Muscle of leg (tissue), 11 donors: ENCODE measurements around the gene SCAMP5. TPM values are rescaled to one million over a fixed set of nuclear protein-coding genes. Genes with fewer than 3 reads are reported as not detected.

Experiments used
- DNase-seq: peaks from one replicate; pipeline ENCODE4 v3.0.0; 2013
- H3K27ac ChIP-seq: one replicate; pipeline ENCODE4 v1.5.1; 2013; ENCODE audit warnings: mild to moderate bottlenecking, low read length, control low read depth
- H3K27me3 ChIP-seq: one replicate; pipeline ENCODE4 v1.6.1; 2013; ENCODE audit warnings: low read length; ENCODE audit not compliant: control insufficient read depth, insufficient read depth
- H3K36me3 ChIP-seq: one replicate; pipeline ENCODE4 v1.6.1; 2013; ENCODE audit warnings: low read length; ENCODE audit not compliant: control insufficient read depth, insufficient read depth
- H3K4me1 ChIP-seq: one replicate; pipeline ENCODE4 v1.6.1; 2013; ENCODE audit warnings: low read length; ENCODE audit not compliant: control insufficient read depth, insufficient read depth
- H3K4me3 ChIP-seq: one replicate; pipeline ENCODE4 v1.5.1; 2013; ENCODE audit warnings: low read length, control low read depth
- H3K9me3 ChIP-seq: replicated peaks from 2 replicates; pipeline ENCODE4 v1.6.1; 2013; ENCODE audit warnings: low read depth, low read length; ENCODE audit not compliant: control insufficient read depth
- WGBS: methylation state at CpG from one replicate; pipeline ENCODE4 v1.1.5; 2013; ENCODE audit warnings: missing lambda C conversion rate; ENCODE audit not compliant: insufficient coverage; 5-methylcytosine and 5-hydroxymethylcytosine counted together
- polyA plus RNA-seq, 8 donors: library from polyadenylated mRNA; unstranded; fragments of 120-200 nt; gene quantifications; one replicate each; pipeline versions ENCODE4 v1.2.1 to v1.2.3, GENCODE V29; 2013; ENCODE audit warnings: inconsistent platforms in 1 of 8, low replicate concordance in 1 of 8; ENCODE audit not compliant: insufficient read length in 8 of 8, insufficient read depth in 1 of 8
- total RNA-seq: library from RNA; stranded (reverse); fragments of 120-200 nt; gene quantifications from one replicate; pipeline ENCODE4 v1.2.4, GENCODE V29; 2013

Gene SCAMP5
- total and polyA plus RNA-seq, 9 donors = 2.0 to 12.0 (median 4.0) TPM

GRCh38 chr15:74994236-74994635 lies 1.1 kb upstream of the SCAMP5 start:
- Histone ChIP-seq H3K9me3 (no peaks in the 10 kb centered on the region), H3K27me3 (peaks cover 19% of the 10 kb centered on the region), H3K27ac (no peak overlapping the region), H3K4me3 (no peak overlapping the region), H3K36me3 (no peaks in the 10 kb centered on the region), H3K4me1 (peaks cover 17% of the 10 kb centered on the region)
- WGBS = 91% methylated on average over 2 of the region's 2 CpGs
- DNase-seq = no peak

- WGBS = 51% methylated on average over 5 of the region's 5 CpGs
- H3K4me1 ChIP-seq = peaks cover 17% of the 10 kb centered on the region
- DNase-seq = no peak
- peaks cover 19% of the 10 kb centered on the region for H3K27me3 ChIP-seq
- H3K4me3 ChIP-seq = no peak overlapping the region
- no peaks in the 10 kb centered on the region for H3K9me3 ChIP-seq
- no peak overlapping the region for H3K27ac ChIP-seq
- H3K36me3 ChIP-seq = no peaks in the 10 kb centered on the region
Measured at GRCh38 chr15:74994685-74995084, 678 bp upstream of the SCAMP5 start.

GRCh38 chr15:74995779-74996765 lies 709 bp downstream of the SCAMP5 start:
- Histone ChIP-seq H3K36me3 (no peaks in the 10 kb centered on the region), H3K9me3 (no peaks in the 10 kb centered on the region), H3K4me1 (peaks cover 17% of the 10 kb centered on the region), H3K27ac (no peak overlapping the region), H3K27me3 (peaks cover 19% of the 10 kb centered on the region), H3K4me3 (peak overlapping the region; percentile 53)
- DNase-seq = peak; percentile 30
- 4% methylated on average over 26 of the region's 42 CpGs for whole genome bisulfite sequencing

- DNase-seq = peak; percentile 25
- Histone ChIP-seq H3K27ac (no peak overlapping the region), H3K27me3 (peaks cover 19% of the 10 kb centered on the region), H3K4me1 (peaks cover 17% of the 10 kb centered on the region), H3K4me3 (no peak overlapping the region), H3K36me3 (no peaks in the 10 kb centered on the region), H3K9me3 (no peaks in the 10 kb centered on the region)
- 82% methylated on average over 2 of the region's 4 CpGs for WGBS
Measured at GRCh38 chr15:74997141-74997540, 1.8 kb downstream of the SCAMP5 start.

- Histone ChIP-seq H3K4me1 (peaks cover 17% of the 10 kb centered on the region), H3K36me3 (no peaks in the 10 kb centered on the region), H3K9me3 (no peaks in the 10 kb centered on the region), H3K4me3 (no peak overlapping the region), H3K27me3 (peaks cover 19% of the 10 kb centered on the region), H3K27ac (no peak overlapping the region)
- WGBS = 91% methylated on average over 2 of the region's 2 CpGs
- no peak for DNase-seq
Measured at GRCh38 chr15:74997543-74997942, 2.2 kb downstream of the SCAMP5 start.

GRCh38 chr15:75001310-75001709 lies 5.9 kb downstream of the SCAMP5 start:
- no peak overlapping the region for H3K27ac ChIP-seq
- peaks cover 6% of the 10 kb centered on the region for H3K4me1 ChIP-seq
- H3K27me3 ChIP-seq = peaks cover 11% of the 10 kb centered on the region
- no peaks in the 10 kb centered on the region for H3K9me3 ChIP-seq
- DNase-seq = no peak
- no peaks in the 10 kb centered on the region for H3K36me3 ChIP-seq
- 59% methylated on average over 5 of the region's 6 CpGs for WGBS
- no peak overlapping the region for H3K4me3 ChIP-seq

- 63% methylated on average over 5 of the region's 7 CpGs for WGBS
- Histone ChIP-seq H3K4me3 (no peak overlapping the region), H3K9me3 (no peaks in the 10 kb centered on the region), H3K36me3 (no peaks in the 10 kb centered on the region), H3K27ac (no peak overlapping the region), H3K4me1 (peaks cover 2% of the 10 kb centered on the region), H3K27me3 (peaks cover 4% of the 10 kb centered on the region)
- DNase-seq = no peak
Measured at GRCh38 chr15:75002398-75002797, 7.0 kb downstream of the SCAMP5 start.

GRCh38 chr15:75007216-75007615 lies 11.9 kb downstream of the SCAMP5 start:
- WGBS = 97% methylated on average over 4 of the region's 13 CpGs
- Histone ChIP-seq H3K27ac (peak overlapping the region; percentile 3), H3K4me1 (no peaks in the 10 kb centered on the region)

GRCh38 chr15:75008221-75008625 lies 12.9 kb downstream of the SCAMP5 start:
- DNase-seq = no peak
- no peaks in the 10 kb centered on the region for H3K36me3 ChIP-seq
- no peaks in the 10 kb centered on the region for H3K9me3 ChIP-seq
- no CpG with 5 or more reads among the region's 5 CpGs for WGBS
- no peaks in the 10 kb centered on the region for H3K27me3 ChIP-seq
- H3K4me1 ChIP-seq = no peaks in the 10 kb centered on the region
- no peak overlapping the region for H3K27ac ChIP-seq
- H3K4me3 ChIP-seq = no peak overlapping the region

More at GRCh38 chr15:75007216-75007615, 11.9 kb downstream of the SCAMP5 start:
- no peaks in the 10 kb centered on the region for H3K9me3 ChIP-seq
- no peaks in the 10 kb centered on the region for H3K27me3 ChIP-seq
- no peak for DNase-seq
- no peaks in the 10 kb centered on the region for H3K36me3 ChIP-seq
- no peak overlapping the region for H3K4me3 ChIP-seq

- Histone ChIP-seq H3K36me3 (no peaks in the 10 kb centered on the region), H3K27me3 (no peaks in the 10 kb centered on the region), H3K9me3 (no peaks in the 10 kb centered on the region), H3K4me3 (no peak overlapping the region), H3K27ac (no peak overlapping the region), H3K4me1 (no peaks in the 10 kb centered on the region)
- WGBS = no CpG with 5 or more reads among the region's 6 CpGs
- DNase-seq = no peak
Measured at GRCh38 chr15:75008629-75009326, 13.4 kb downstream of the SCAMP5 start.
